ENCODE results near the gene OR7G1. TPM values are rescaled to one million over a fixed set of nuclear protein-coding genes. Genes with fewer than 3 reads are reported as not detected.
A peak's percentile ranks its signal among the peaks of the same experiment; 100 is the strongest.
"Not testable (repeated sequence)": the region's sequence is repeated elsewhere in the genome, so short reads cannot be mapped to it uniquely, and the experiment has no call there.

OR7G1 gene
- total and polyA plus RNA-seq, 8 donors, result not detected

GRCh38 chr19:9075064-9075949 lies 40.3 kb downstream of the OR7G1 start:
- FAIRE-seq (no peak), DNase-seq (peak; percentile 62 to 80 (median 74)), ATAC-seq (peak; percentile 88 to 94 (median 90))
- no peaks in the 10 kb centered on the region for H3K36me3 ChIP-seq
- peaks cover 0 to 2% (median 0%) of the 10 kb centered on the region in 3 donors for H3K4me1 ChIP-seq
- intact Hi-C loops (cut with DNase I), result loop anchor here in 2 of 3 donors (5.0 to 10.0 kb wide), 2 partner anchors 418 to 421 kb away; no protein-coding TSS in a partner anchor
- H3K27ac ChIP-seq, result peak overlapping the region; percentile 23 to 73 (median 56)
- H3K9me3 ChIP-seq, result no peaks in the 10 kb centered on the region
- no peaks in the 10 kb centered on the region for H3K27me3 ChIP-seq
- no peak for TF ChIP-seq CTCF (IDR thresholded peaks at IDR 0.05)
- no peak overlapping the region for H3K4me3 ChIP-seq
- WGBS, 2 donors, result 30 to 34% methylated on average over 16 of the region's 16 CpGs

- intact Hi-C loops (cut with DNase I), result loop anchor here in 1 of 3 donors (10.0 kb wide), 1 partner anchor 419 kb away; no protein-coding TSS in a partner anchor
- no peak overlapping the region for H3K4me3 ChIP-seq
- no peaks in the 10 kb centered on the region for H3K36me3 ChIP-seq
- no peak for TF ChIP-seq CTCF (IDR thresholded peaks at IDR 0.05)
- peaks cover 0 to 2% (median 0%) of the 10 kb centered on the region in 3 donors for H3K4me1 ChIP-seq
- H3K27me3 ChIP-seq, result no peaks in the 10 kb centered on the region
- ATAC-seq (no peak), FAIRE-seq (no peak), DNase-seq (no peak)
- 55 to 61% methylated on average over 6 of the region's 6 CpGs for WGBS, 2 donors
- H3K9me3 ChIP-seq, result no peaks in the 10 kb centered on the region
- H3K27ac ChIP-seq, result no peak overlapping the region
These were observed 41.8 kb downstream of the OR7G1 start for GRCh38 chr19:9073806-9074205.

DNA sequence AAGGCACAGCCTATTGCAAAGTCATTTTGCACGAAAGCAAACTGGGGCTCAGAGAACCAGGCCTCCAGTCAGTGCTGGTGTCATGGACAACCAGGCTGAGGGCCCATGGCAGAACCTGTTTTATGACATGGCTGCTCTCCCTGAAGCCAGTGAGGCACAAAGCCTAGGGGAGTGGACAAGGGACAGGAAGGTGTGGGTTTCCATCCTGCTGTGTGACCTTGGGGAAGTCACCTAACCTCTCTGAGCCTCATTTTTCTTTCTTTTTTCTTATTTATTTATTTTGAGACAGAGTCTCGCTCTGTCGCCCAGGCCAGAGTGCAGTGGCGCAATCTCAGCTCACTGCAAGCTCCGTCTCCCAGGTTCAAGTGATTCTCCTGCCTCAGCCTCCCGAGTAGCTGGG lies 43.8 kb downstream of the OR7G1 start:
- H3K27ac ChIP-seq, H3K4me3 ChIP-seq, ATAC-seq, H3K27me3 ChIP-seq, H3K4me1 ChIP-seq, DNase-seq, H3K36me3 ChIP-seq, FAIRE-seq, H3K9me3 ChIP-seq: not testable (repeated sequence)
- 77 to 85% methylated on average over 6 of the region's 6 CpGs for WGBS, 2 donors
- intact Hi-C loops (cut with DNase I), result loop anchor here in 1 of 3 donors (10.0 kb wide), 1 partner anchor 417 kb away; no protein-coding TSS in a partner anchor

DNA sequence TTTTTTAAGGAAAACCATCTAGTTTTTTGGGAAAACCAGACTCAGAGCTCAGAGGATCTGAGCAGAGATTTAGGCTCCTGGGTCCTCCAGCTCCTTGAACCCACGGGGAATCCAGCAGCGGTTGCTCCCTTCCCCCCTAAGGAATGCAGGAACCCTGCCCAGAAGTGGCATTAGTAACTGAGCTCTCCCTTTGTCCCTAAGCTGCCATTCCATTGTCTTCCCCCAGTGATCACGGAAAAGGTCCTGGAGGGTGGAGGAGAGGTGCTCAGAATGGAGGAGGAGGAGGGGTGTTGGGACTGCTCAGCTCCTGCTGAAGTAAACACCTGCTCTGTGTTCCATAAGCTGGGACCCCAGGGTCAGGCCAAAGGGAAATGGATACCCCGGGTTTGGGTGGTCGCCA lies 45.5 kb downstream of the OR7G1 start:
- FAIRE-seq, result no peak
- Histone ChIP-seq H3K4me3 (no peak overlapping the region), H3K27ac (no peak overlapping the region), H3K36me3 (no peaks in the 10 kb centered on the region), H3K9me3 (no peaks in the 10 kb centered on the region), H3K4me1 (no peaks in the 10 kb centered on the region), H3K27me3 (no peaks in the 10 kb centered on the region)
- ATAC-seq, result peak in 2 of 4 donors; percentile 14 to 25
- DNase-seq, result no peak
- 26 to 37% methylated on average over 5 of the region's 5 CpGs for WGBS, 2 donors
- intact Hi-C loops (cut with DNase I), result loop anchor here in 1 of 3 donors (10.0 kb wide), 1 partner anchor 415 kb away; no protein-coding TSS in a partner anchor
- no peak for TF ChIP-seq CTCF (IDR thresholded peaks at IDR 0.05)

- H3K9me3 ChIP-seq, result no peaks in the 10 kb centered on the region
- no peak for FAIRE-seq
- 57 to 71% methylated on average over 12 of the region's 12 CpGs for WGBS, 2 donors
- no peaks in the 10 kb centered on the region for H3K4me1 ChIP-seq
- intact Hi-C loops (cut with DNase I), result no loop called here
- TF ChIP-seq CTCF (IDR thresholded peaks at IDR 0.05), result no peak
- H3K27me3 ChIP-seq, result no peaks in the 10 kb centered on the region
- DNase-seq, result no peak
- no peak for ATAC-seq
- no peaks in the 10 kb centered on the region for H3K36me3 ChIP-seq
- no peak overlapping the region for H3K4me3 ChIP-seq
- no peak overlapping the region for H3K27ac ChIP-seq
These were observed 50.0 kb downstream of the OR7G1 start for GRCh38 chr19:9065457-9066014.

Other genes with a start within 250 kb of the OR7G1 start
- under 1 TPM; under 0.01 to 0.97 (median 0.05) TPM for gene MUC16, start 105.4 kb downstream of the OR7G1 start, total RNA-seq
- gene MUC16, start 105.4 kb downstream of the OR7G1 start, polyA plus RNA-seq, result under 1 TPM; 0.02 to 0.84 TPM
- not detected for gene OR1M1, start 28.7 kb downstream of the OR7G1 start, total RNA-seq
- not detected for gene OR1M1, start 28.7 kb downstream of the OR7G1 start, polyA plus RNA-seq
- gene OR7G2, start 8.3 kb downstream of the OR7G1 start, total RNA-seq, result not detected
- gene OR7G2, start 8.3 kb downstream of the OR7G1 start, polyA plus RNA-seq, result not detected
- gene OR7G3, start 11.2 kb upstream of the OR7G1 start, total RNA-seq, result not detected
- gene OR7G3, start 11.2 kb upstream of the OR7G1 start, polyA plus RNA-seq, result not detected
- 10 to 100 TPM; 12.4 to 22.0 (median 13.9) TPM for gene ZNF317, start 24.6 kb upstream of the OR7G1 start, total RNA-seq
- gene ZNF317, start 24.6 kb upstream of the OR7G1 start, polyA plus RNA-seq, result 10 to 100 TPM; 26.2 to 38.3 TPM
- gene OR7D2, start 63.2 kb upstream of the OR7G1 start, total RNA-seq, result not detected
- under 1 TPM; 0.02 to 0.04 TPM for gene OR7D2, start 63.2 kb upstream of the OR7G1 start, polyA plus RNA-seq
- not detected for gene OR7D4, start 103.8 kb upstream of the OR7G1 start, total RNA-seq
- not detected for gene OR7D4, start 103.8 kb upstream of the OR7G1 start, polyA plus RNA-seq
- gene OR7E24, start 135.2 kb upstream of the OR7G1 start, total RNA-seq, result not detected
- not detected for gene OR7E24, start 135.2 kb upstream of the OR7G1 start, polyA plus RNA-seq
- gene ZNF699, start 194.1 kb upstream of the OR7G1 start, total RNA-seq, result 1 to 10 TPM; 1.1 to 3.4 (median 1.7) TPM
- gene ZNF699, start 194.1 kb upstream of the OR7G1 start, polyA plus RNA-seq, result 1 to 10 TPM in 1 of 2 donors, under 1 TPM in 1; 0.96 to 1.3 TPM
- 10 to 100 TPM in 1 of 6 donors, 1 to 10 TPM in 5; 3.2 to 13.0 (median 5.7) TPM for gene ZNF559, start 208.4 kb upstream of the OR7G1 start, total RNA-seq
- gene ZNF559, start 208.4 kb upstream of the OR7G1 start, polyA plus RNA-seq, result 10 to 100 TPM; 14.9 to 19.4 TPM
- 1 to 10 TPM in 1 of 6 donors, under 1 TPM in 4, not detected in 1; 0.32 to 2.0 (median 0.83) TPM for gene ZNF177, start 247.2 kb upstream of the OR7G1 start, total RNA-seq
- gene ZNF177, start 247.2 kb upstream of the OR7G1 start, polyA plus RNA-seq, result 1 to 10 TPM; 1.8 to 4.3 TPM

Data from pancreas (tissue), 10 donors.